ENCODE measurements around the gene BSND.

The BSND gene

DNA sequence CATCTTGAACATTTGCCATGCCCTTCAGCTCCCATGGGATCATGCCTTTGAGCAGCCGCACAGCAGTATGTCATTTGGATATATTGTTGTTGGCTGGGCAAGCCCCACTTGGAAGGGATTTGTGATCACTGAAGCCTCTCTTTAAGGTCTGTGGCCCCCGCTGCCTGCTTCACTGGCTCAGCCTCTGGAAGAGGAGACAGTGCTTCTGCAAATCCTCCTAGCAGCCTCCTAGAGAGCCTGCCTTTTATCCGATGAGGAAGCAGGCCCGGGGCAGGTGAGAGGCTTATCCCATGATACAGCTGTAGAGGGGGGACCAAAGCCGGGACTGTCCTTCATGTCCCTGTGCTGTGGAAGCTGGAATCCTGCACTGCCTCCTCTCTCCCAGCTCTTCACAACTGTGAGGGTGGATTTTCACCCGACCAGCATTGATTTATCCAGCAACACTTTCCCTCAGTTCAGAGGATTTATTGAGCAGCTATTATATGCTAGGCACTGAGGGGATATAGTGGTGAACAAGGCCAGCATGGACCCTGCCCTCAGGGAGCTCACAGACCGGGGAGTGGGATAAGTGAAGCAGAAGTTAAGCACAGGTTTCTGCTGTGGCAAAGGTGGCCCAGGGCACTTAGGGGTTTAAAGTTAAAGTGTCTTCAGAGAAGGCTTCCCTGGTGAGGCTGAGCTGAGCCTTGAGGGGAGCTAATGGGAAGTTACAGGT, 14.4 kb upstream of the BSND start:
- TF ChIP-seq CEBPB (IDR thresholded peaks at IDR 0.05): no peak
- TF ChIP-seq TEAD4 (IDR thresholded peaks at IDR 0.05): no peak
- TF ChIP-seq NFIC (IDR thresholded peaks at IDR 0.05): no peak
- TF ChIP-seq CREB1 (IDR thresholded peaks at IDR 0.05; ENCODE audit: low read depth): no peak
- no peak for TF ChIP-seq EGR1 (IDR thresholded peaks at IDR 0.05)
- TF ChIP-seq, protein P1, sequence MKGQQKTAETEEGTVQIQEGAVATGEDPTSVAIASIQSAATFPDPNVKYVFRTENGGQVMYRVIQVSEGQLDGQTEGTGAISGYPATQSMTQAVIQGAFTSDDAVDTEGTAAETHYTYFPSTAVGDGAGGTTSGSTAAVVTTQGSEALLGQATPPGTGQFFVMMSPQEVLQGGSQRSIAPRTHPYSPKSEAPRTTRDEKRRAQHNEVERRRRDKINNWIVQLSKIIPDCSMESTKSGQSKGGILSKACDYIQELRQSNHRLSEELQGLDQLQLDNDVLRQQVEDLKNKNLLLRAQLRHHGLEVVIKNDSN (IDR thresholded peaks at IDR 0.05): no peak
- TF ChIP-seq YY1 (IDR thresholded peaks at IDR 0.05; ENCODE audit: low read depth): no peak
- no peak for TF ChIP-seq RAD21 (IDR thresholded peaks at IDR 0.05; ENCODE audit: low read depth)
- no peak for TF ChIP-seq TAF1 (IDR thresholded peaks at IDR 0.05; ENCODE audit: low read depth)

DNA sequence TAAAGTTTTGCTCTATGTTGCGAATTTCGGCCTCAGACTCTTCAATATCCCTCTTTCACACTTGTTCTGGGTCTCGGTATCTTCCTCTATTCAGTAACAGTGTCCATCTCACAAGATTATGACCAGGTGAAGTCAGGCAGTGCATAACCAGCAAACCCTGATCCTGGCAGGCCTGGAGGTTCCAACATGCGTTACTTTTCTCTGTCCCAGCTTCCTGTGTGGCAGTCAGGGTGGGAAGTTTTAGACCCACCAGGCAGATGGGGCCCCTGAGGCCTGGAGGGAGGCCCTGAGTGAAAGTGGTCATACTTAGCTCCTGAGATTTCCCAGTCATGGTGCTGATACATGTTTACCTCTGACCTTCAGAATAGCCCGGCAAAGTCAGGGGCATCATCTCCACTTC, 13.2 kb upstream of the BSND start:
- TF ChIP-seq, protein P2, sequence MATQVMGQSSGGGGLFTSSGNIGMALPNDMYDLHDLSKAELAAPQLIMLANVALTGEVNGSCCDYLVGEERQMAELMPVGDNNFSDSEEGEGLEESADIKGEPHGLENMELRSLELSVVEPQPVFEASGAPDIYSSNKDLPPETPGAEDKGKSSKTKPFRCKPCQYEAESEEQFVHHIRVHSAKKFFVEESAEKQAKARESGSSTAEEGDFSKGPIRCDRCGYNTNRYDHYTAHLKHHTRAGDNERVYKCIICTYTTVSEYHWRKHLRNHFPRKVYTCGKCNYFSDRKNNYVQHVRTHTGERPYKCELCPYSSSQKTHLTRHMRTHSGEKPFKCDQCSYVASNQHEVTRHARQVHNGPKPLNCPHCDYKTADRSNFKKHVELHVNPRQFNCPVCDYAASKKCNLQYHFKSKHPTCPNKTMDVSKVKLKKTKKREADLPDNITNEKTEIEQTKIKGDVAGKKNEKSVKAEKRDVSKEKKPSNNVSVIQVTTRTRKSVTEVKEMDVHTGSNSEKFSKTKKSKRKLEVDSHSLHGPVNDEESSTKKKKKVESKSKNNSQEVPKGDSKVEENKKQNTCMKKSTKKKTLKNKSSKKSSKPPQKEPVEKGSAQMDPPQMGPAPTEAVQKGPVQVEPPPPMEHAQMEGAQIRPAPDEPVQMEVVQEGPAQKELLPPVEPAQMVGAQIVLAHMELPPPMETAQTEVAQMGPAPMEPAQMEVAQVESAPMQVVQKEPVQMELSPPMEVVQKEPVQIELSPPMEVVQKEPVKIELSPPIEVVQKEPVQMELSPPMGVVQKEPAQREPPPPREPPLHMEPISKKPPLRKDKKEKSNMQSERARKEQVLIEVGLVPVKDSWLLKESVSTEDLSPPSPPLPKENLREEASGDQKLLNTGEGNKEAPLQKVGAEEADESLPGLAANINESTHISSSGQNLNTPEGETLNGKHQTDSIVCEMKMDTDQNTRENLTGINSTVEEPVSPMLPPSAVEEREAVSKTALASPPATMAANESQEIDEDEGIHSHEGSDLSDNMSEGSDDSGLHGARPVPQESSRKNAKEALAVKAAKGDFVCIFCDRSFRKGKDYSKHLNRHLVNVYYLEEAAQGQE (IDR thresholded peaks at IDR 0.05; ENCODE audit: low read depth): no peak
- TF ChIP-seq TCF12 (IDR thresholded peaks at IDR 0.05; ENCODE audit: low read depth) (no peak), ZBTB7A (IDR thresholded peaks at IDR 0.05; ENCODE audit: low read depth) (no peak), CEBPB (IDR thresholded peaks at IDR 0.05) (no peak), RAD21 (IDR thresholded peaks at IDR 0.05; ENCODE audit: low read depth) (no peak), NFIC (IDR thresholded peaks at IDR 0.05) (no peak), EGR1 (IDR thresholded peaks at IDR 0.05) (no peak), FOXM1 (IDR thresholded peaks at IDR 0.05; ENCODE audit: borderline replicate concordance, low read depth) (no peak), EP300 (IDR thresholded peaks at IDR 0.05; ENCODE audit: borderline replicate concordance) (no peak), TAF1 (IDR thresholded peaks at IDR 0.05; ENCODE audit: low read depth) (no peak), YY1 (IDR thresholded peaks at IDR 0.05; ENCODE audit: low read depth) (no peak), TEAD4 (IDR thresholded peaks at IDR 0.05) (no peak), CREB1 (IDR thresholded peaks at IDR 0.05; ENCODE audit: low read depth) (no peak)
- TF ChIP-seq, protein P3, sequence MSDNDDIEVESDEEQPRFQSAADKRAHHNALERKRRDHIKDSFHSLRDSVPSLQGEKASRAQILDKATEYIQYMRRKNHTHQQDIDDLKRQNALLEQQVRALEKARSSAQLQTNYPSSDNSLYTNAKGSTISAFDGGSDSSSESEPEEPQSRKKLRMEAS (IDR thresholded peaks at IDR 0.05): no peak
- TF ChIP-seq, protein P1 (IDR thresholded peaks at IDR 0.05): no peak

DNA sequence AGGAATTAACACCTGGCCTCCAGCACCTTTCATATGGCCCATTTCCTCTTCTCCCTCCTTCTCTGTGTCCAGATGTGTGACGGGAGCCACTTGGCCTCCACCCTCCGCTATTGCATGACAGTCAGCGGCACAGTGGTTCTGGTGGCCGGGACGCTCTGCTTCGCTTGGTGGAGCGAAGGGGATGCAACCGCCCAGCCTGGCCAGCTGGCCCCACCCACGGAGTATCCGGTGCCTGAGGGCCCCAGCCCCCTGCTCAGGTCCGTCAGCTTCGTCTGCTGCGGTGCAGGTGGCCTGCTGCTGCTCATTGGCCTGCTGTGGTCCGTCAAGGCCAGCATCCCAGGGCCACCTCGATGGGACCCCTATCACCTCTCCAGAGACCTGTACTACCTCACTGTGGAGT, 12.7 kb upstream of the BSND start:
- TF ChIP-seq, protein P3 (IDR thresholded peaks at IDR 0.05): no peak

DNA sequence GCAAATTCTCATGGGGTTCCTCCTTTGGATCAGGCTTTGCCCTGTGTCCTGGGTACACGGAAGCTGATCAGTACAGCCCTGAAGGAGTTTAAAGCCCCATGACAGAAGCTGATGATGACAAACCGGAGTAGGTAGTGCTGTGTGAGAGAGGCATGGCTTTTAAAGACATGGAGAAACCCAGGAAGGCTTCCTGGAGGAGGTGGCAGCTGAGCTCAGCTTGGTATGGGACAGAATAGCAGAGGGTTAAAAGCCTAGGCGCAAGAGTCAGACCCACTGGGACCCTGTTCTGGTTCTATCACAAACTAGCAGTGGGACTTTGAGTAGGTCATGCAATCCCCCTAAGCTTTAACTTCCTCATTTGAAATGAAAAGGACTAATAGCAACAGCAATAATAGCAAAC, 12.2 kb upstream of the BSND start:
- TF ChIP-seq TCF12 (IDR thresholded peaks at IDR 0.05; ENCODE audit: low read depth) (no peak), EP300 (IDR thresholded peaks at IDR 0.05; ENCODE audit: borderline replicate concordance) (no peak), YY1 (IDR thresholded peaks at IDR 0.05; ENCODE audit: low read depth) (no peak), FOXM1 (IDR thresholded peaks at IDR 0.05; ENCODE audit: borderline replicate concordance, low read depth) (no peak), EGR1 (IDR thresholded peaks at IDR 0.05) (no peak), NFIC (IDR thresholded peaks at IDR 0.05) (no peak), CEBPB (IDR thresholded peaks at IDR 0.05) (no peak), RAD21 (IDR thresholded peaks at IDR 0.05; ENCODE audit: low read depth) (no peak)
- TF ChIP-seq, protein P2 (IDR thresholded peaks at IDR 0.05; ENCODE audit: low read depth): no peak
- TF ChIP-seq, protein P1 (IDR thresholded peaks at IDR 0.05): no peak
- TF ChIP-seq, protein P3 (IDR thresholded peaks at IDR 0.05): no peak

DNA sequence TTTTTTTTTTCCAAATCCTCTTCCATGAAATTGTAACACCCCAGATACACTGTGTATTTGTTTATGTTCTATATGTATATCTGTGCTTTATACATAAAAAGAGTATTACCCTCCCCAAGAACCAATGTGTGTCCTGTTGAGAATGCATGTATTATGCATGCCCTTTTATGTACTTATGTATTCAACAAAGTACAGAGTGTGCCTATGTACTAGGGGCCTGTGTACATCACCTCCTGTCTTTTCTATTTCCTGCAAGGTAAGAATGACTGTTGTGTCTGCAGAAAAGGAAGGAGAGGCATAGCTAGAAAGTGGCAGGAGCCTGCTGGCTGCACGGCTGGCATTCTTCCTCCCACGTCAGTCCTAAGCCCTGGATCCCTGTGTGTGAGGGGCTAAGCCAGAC, 11.3 kb upstream of the BSND start:
- TF ChIP-seq NFIC (IDR thresholded peaks at IDR 0.05) (no peak), FOXM1 (IDR thresholded peaks at IDR 0.05; ENCODE audit: borderline replicate concordance, low read depth) (no peak), TEAD4 (IDR thresholded peaks at IDR 0.05) (no peak)
- TF ChIP-seq, protein P3 (IDR thresholded peaks at IDR 0.05): no peak
